ENCODE data around the gene CHST7. TPM values are rescaled to one million over a fixed set of nuclear protein-coding genes. Genes with fewer than 3 reads are reported as not detected.

Gene CHST7
- total and polyA plus RNA-seq, 12 donors: 1.4 to 24.1 (median 5.3) TPM

DNA sequence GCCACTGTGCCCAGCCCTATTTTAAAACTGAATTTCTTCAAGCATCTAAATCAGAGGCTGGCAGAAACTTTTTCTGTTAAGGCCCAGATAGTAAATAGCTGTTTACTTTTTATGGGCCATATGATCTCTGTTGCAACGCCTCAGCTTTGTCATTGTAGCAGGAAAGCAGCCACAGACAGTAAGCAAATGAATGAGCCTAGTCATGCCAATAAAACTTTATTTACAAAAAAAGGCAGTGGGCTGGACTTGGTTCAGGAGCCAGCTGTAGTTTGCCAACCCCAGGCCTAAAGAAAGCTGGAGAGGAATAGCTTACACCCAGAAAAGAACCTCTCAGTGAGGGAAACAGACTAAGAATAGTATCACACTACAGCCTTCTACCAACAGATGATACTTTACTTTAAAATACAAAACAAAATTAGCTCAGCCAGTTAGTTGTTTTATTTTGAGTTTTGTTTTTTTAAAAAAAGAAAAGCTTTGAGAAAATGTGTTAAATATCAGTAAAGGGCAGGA lies 25.5 kb downstream of the CHST7 start:
- H3K27ac ChIP-seq: no peak overlapping the region
- TF ChIP-seq, protein P1, sequence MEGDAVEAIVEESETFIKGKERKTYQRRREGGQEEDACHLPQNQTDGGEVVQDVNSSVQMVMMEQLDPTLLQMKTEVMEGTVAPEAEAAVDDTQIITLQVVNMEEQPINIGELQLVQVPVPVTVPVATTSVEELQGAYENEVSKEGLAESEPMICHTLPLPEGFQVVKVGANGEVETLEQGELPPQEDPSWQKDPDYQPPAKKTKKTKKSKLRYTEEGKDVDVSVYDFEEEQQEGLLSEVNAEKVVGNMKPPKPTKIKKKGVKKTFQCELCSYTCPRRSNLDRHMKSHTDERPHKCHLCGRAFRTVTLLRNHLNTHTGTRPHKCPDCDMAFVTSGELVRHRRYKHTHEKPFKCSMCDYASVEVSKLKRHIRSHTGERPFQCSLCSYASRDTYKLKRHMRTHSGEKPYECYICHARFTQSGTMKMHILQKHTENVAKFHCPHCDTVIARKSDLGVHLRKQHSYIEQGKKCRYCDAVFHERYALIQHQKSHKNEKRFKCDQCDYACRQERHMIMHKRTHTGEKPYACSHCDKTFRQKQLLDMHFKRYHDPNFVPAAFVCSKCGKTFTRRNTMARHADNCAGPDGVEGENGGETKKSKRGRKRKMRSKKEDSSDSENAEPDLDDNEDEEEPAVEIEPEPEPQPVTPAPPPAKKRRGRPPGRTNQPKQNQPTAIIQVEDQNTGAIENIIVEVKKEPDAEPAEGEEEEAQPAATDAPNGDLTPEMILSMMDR (IDR thresholded peaks at IDR 0.05): no peak
- TF ChIP-seq POLR2A (IDR thresholded peaks at IDR 0.05): no peak
- no peak overlapping the region for H3K4me3 ChIP-seq
- no peaks in the 10 kb centered on the region for H3K4me1 ChIP-seq (replicated peaks in 1 of 2)
- intact Hi-C loops (cut with DNase I): no loop called here
- no peaks in the 10 kb centered on the region for H3K9me3 ChIP-seq (replicated peaks in 1 of 3)
- H3K27me3 ChIP-seq: peaks cover 8% of the 10 kb centered on the region
- no peak for DNase-seq
- WGBS, 4 donors: 0 to 97% (median 34%) methylated on average over 1 of the region's 1 CpG; no CpG with 5 or more reads in 1 of the 4 donors
- no peaks in the 10 kb centered on the region for H3K36me3 ChIP-seq (replicated peaks in 1 of 2)

DNA sequence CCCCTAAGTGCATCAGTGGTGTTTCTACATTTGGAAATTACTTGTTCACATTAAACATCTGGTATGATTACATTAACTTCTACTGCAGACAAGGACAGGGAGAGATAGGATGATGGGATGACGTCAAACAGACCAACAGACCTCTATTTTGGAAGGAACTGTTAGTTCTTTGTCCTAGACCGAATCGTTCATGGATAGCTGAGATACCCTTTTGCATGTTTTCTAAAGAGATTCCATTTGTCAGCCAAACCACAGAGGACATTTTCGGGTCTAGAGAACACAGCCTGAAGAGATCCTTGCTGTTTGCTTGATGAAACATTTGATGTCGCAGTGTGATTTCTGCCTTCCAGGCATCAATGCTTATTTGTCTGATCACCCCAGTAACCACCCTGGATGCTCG lies 27.7 kb downstream of the CHST7 start:
- no peak for TF ChIP-seq POLR2A (IDR thresholded peaks at IDR 0.05)
- TF ChIP-seq, protein P1 (IDR thresholded peaks at IDR 0.05): no peak
- Histone ChIP-seq H3K27me3 (no peaks in the 10 kb centered on the region), H3K9me3 (replicated peaks in 1 of 3) (no peaks in the 10 kb centered on the region), H3K27ac (peak overlapping the region in 2 of 5 donors; percentile 31 to 44), H3K4me3 (no peak overlapping the region), H3K36me3 (replicated peaks in 1 of 2) (no peaks in the 10 kb centered on the region), H3K4me1 (replicated peaks in 1 of 2) (no peaks in the 10 kb centered on the region)
- intact Hi-C loops (cut with DNase I): no loop called here
- 55 to 68% (median 63%) methylated on average over 6 of the region's 6 CpGs for WGBS, 4 donors
- peak in 1 of 7 donors; percentile 54 for DNase-seq

DNA sequence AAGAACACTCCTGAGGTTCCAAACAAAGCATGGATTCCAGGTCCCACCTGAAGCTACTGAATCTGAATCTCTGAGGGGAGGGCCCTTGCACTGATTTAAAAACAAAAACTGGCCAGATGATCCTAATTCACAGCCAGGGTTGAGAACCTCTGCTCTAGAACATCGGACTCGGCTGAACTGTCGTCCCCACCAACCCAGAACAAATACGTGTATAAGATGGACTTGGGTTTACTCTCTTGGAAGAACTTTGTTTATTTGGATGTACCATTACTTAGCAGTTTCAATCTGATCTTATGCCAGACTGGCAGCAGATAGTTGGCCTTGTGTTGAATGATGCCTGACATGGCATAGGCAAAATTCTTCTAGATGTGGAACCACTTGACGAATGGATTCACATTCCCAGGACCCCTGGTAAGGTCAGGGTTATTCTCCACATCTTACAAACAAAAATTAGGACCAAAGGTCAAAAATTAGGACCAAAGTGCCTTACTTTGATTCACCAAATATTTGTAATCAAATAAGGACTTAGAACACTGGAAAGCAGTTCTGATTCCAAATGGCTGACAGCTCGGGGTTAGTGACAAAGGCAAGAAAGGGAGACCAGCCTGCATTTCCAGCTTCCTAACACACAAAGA lies 29.0 kb downstream of the CHST7 start:
- no peak overlapping the region for H3K27ac ChIP-seq
- WGBS, 4 donors: 81 to 95% (median 85%) methylated on average over 3 to 6 of the region's 6 CpGs
- TF ChIP-seq POLR2A (IDR thresholded peaks at IDR 0.05): no peak
- TF ChIP-seq, protein P1 (IDR thresholded peaks at IDR 0.05): no peak

DNA sequence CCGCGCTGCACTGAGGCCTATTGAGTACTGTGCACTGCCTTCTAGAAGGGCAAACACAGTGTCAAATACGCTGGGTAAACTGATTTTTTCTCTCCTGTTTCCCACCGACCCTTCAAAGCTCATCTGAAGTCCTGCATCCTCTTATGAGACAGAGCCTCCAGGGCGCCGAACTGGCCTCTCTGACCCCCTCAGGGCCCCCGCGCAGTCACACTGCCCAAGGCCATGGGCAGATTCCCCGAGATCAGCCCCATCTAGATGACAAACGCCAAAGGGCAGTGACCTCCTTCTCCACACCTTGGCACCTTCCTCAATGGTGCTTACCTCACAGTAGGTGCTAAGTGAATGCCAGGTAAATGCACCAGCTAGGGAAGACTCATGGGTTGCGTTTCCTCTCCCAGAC lies 34.4 kb downstream of the CHST7 start:
- WGBS, 4 donors: 66 to 95% (median 80%) methylated on average over 4 to 11 of the region's 11 CpGs

More for the DNA sequence above, 29.0 kb downstream of the CHST7 start:
- H3K4me1 ChIP-seq (replicated peaks in 1 of 2): no peaks in the 10 kb centered on the region
- H3K9me3 ChIP-seq (replicated peaks in 1 of 3): no peaks in the 10 kb centered on the region
- no peaks in the 10 kb centered on the region for H3K36me3 ChIP-seq (replicated peaks in 1 of 2)
- DNase-seq: no peak
- intact Hi-C loops (cut with DNase I): no loop called here
- H3K4me3 ChIP-seq: no peak overlapping the region
- no peaks in the 10 kb centered on the region for H3K27me3 ChIP-seq

More for the DNA sequence above, 34.4 kb downstream of the CHST7 start:
- intact Hi-C loops (cut with DNase I): no loop called here
- H3K27ac ChIP-seq: no peak overlapping the region
- peaks cover 3% of the 10 kb centered on the region for H3K27me3 ChIP-seq
- TF ChIP-seq, protein P1 (IDR thresholded peaks at IDR 0.05): no peak
- no peak for TF ChIP-seq POLR2A (IDR thresholded peaks at IDR 0.05)
- no peaks in the 10 kb centered on the region for H3K9me3 ChIP-seq (replicated peaks in 1 of 3)
- H3K36me3 ChIP-seq (replicated peaks in 1 of 2): no peaks in the 10 kb centered on the region
- DNase-seq: no peak
- H3K4me3 ChIP-seq: no peak overlapping the region
- no peaks in the 10 kb centered on the region for H3K4me1 ChIP-seq (replicated peaks in 1 of 2)

Data from adrenal gland (tissue), 12 donors.